H4 (cell line): ENCODE data around the gene PIBF1. TPM values are rescaled to one million over a fixed set of nuclear protein-coding genes. Genes with fewer than 3 reads are reported as not detected.
"Not testable (repeated sequence)": the region's sequence is repeated elsewhere in the genome, so short reads cannot be mapped to it uniquely, and the experiment has no call there.

ENCODE experiments used
- DNase-seq: peaks from one replicate; pipeline ENCODE4 v3.0.0-alpha.2; 2015; ENCODE audit warnings: low spot score
- total RNA-seq: library from RNA; depleted of rRNA; stranded (reverse); fragments of >200 nt; shearing (Covaris generic); gene quantifications from 2 replicates; pipeline ENCODE4 v1.2.3, GENCODE V29; 2014

The PIBF1 gene
- total RNA-seq, 1 experiment from 2014 or later, result 5.3 TPM

DNA sequence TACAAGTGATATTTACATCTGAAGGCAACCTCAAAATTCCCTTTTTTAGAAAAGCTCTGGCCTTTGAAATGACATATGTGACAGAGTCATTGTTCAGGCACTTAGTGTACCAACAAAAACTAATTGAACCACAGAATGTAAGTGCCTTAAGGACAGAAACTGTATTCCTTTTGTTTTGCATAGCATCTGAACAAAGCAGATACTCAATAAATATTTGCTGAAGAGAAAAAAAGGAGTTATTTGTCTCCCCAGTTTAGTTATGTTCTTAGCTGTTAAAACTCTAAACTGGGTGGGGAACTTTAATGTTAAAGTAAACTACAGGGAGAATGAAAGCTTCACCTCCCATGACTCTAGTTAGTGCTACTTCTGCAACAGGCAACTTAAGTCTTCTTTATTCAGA lies 220.0 kb downstream of the PIBF1 start:
- DNase-seq, result no peak

DNA sequence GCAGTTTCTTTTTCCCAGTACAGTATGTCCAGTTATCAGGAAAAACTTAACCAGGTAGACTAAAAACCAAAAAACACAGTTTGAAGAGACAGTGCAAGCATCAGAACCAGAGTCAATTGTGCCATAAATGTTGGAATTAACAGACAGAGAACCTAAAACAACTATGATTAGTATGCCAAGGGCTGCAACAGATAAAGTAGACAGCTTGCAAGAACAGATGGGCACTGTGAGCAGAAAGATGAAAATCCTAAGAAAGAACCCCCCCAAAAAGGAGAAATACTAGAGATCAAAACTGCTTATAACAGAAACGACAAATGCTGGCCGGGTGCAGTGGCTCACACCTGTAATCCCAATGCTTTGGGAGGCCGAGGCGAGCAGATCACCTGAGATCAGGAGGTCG lies 229.8 kb downstream of the PIBF1 start:
- no peak for DNase-seq

DNA sequence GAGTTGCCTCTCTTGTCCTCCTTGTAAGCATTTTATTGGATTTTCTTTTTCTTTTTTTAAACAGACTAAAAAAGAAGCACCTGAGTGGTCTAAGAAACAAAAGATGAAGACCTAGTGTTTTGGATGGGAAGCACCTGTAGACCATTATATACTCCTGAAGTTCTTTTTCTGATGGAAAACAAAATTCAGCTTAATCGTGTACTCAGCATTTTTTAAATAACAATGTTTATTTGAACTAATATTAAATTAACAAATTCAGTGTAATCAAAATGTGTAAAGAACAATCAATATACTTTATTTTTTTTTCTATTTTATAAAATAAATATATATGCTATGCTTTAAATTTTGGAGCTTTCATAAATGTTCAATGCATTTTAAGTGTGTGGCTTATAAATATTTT lies 233.9 kb downstream of the PIBF1 start:
- no peak for DNase-seq

DNA sequence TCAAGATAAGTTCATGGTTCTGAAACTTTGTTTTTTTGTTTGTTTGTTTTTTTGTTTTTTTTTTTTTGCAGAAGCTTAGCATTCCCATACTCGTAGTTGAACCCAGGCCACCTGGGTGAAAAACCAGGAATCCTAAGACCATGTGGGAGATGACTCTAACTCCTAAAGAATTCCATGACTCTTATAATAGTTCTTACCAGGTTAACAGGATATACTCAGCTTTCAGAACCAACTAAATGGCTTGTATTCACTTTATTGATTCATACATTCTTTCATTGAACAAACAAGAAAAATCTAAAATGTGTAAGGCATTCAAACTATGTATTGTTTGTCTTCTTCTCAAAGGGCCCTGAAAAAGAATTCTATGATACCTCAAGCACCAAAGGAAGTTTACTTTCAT lies 236.4 kb downstream of the PIBF1 start:
- DNase-seq, result no peak

DNA sequence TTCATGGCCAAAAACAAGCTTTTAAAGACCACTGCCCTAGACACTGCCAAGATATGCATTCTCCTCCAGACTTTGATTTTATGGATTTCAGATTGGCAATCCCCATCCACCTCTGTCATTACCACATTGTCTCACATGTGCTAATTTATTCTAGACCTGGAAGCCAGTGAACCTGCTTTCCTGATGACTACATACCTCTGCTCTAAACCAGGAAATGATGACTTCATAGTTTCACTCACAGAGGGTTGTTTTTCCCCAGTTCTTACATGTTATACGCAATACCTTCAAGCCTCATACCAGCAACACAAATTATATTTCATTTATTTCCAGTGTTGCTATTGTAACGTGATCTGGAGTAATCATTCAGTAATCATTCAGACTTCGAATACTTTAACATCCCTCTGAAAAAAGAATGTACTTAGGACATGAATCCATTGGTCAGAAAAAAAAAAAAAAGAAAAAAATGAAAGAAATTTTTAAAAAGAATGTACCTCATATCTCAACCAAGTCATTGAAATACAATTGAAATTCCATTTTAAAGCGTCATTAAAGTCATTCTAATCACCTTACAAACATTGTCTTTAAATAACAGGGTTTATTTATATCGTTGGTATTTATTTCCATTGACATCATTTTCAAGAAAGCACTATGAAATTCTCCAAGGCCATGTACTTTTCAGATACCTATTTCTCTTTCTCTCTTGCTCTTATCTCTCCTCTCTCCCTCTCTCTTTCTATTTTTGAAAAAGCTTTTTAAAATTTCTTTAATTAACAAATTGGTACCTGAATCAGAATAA lies 243.5 kb downstream of the PIBF1 start:
- DNase-seq, result no peak

DNA sequence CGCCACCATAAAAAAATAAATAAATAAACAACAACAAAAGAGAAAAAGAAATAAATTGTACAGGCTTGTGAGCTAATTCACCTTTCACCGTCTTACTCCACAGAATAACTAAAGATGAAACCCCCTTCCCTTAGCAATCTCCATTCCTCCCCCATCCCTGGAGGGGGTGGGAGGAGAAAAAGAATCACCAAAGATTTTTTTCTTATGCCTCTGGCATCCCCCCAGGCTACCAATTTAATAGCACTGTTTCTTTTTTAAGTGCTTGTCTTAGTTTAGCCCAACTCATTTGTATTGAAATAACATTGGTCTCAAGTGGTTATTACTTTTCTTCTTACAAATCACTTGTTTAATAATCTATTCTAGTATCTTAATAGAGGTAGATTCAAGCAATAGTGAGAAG lies 253.0 kb downstream of the PIBF1 start:
- no peak for DNase-seq

DNA sequence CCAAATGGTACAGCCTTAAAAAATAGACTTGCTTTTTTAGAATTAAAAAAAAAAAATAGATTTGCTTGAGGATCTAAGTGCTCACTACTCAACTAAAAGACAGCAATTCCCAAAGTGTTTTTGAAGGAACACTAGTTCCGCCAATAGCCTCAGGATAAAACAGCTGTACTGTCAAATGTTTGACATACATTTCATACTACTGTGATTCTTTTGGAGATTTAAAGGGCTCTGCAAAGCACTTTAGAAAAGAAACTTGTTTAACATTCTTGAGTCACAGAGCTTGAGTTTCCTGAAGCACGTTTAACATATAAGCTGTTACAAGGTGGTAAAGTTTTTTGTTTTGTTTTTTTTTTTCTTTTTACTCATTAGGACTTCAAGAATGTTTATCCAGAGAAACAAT lies 253.7 kb downstream of the PIBF1 start:
- no peak for DNase-seq

DNA sequence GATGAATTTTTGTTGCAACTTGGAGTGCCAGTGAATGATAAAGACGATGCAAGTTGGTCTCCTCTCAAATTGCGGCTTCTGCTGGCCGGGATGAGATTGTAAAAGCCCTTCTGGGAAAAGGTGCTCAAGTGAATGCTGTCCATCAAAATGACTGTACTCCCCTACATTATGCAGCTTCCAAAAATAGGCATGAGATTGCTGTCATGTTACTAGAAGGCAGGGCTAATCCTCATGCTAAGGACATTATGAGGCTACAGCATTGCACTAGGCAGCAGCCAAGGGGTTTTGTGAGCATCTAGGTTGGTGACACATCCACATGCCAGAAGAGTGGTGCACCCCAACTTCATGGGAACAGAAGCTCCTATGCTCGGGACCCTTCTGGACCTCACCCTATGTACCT lies 254.6 kb downstream of the PIBF1 start:
- DNase-seq, result no peak

DNA sequence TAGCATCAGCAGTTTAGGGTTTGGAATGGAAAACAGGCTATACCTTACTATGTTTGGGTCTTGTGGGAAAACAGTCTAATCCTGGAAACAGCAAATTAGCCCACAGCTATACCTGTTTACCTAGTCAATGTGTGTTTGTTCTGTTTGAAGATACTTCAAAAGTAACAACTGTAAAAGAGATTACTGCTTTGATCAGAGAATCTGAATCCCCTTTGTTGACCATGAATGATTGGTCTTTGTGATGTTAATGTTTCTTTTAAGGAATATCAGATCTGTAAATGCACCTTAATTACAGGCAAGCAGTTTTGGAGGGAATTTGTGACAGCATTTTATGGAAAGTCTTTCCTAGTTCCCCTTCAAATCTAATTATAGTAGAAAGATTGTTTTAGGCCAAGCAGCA lies 256.1 kb downstream of the PIBF1 start:
- DNase-seq, result no peak

DNA sequence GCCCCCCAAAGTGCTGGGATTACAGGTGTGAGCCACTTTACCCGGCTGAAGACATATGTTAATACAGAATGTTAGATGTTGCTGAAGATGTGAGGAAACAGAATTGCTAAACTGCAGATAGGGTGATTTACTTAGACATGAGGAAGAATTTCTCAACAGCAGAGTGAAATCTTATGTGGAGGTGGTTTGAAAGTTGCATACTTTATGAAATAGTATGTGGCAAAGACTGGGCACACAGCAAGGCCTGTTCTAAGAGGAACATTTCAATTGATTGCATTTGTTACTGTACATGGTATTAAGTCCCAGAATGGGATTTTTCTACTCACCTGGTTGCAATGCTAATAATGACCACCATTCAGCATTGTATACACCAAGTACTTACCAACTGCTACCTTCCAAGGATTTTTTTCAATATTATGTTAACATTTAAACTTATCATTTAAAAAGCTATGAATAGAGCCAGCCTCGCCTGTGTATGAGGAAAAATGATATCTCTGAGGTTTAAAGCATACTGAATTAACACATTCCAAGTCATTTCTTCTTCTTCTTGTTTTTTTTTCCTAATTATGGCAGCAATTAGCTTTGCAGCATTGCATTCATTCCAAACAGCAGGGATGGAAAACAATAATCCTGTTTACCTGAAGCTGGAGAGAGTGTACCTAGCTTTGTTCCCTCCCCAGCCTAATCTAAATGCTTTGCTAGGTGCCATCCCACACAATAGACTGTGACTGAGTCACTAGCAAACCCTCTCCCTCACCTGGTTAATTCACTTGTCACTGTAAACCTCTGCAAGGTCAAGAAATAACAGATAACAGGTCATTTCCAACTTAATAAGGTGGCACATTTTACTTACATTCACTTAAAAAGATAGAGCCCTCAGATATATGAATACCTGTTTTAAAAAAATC lies 257.5 kb downstream of the PIBF1 start:
- DNase-seq, result no peak

DNA sequence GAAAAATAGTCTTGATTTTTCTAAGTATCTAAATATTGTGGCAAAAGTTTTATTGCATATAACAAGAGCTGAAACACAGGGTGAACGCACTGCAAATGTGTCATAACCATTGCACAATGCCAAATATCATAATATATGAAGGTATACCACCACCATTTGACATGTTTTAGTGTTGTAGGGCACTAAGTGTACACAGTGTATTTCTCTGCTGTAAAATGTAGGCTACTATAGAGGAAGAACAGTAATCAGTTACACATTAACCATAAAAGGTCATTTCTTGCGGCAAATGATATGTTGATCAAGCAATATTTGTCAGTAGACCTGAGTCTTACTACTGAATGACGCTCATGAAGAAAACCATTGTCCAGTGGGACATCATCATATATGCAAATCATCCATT lies 258.6 kb downstream of the PIBF1 start:
- no peak for DNase-seq

DNA sequence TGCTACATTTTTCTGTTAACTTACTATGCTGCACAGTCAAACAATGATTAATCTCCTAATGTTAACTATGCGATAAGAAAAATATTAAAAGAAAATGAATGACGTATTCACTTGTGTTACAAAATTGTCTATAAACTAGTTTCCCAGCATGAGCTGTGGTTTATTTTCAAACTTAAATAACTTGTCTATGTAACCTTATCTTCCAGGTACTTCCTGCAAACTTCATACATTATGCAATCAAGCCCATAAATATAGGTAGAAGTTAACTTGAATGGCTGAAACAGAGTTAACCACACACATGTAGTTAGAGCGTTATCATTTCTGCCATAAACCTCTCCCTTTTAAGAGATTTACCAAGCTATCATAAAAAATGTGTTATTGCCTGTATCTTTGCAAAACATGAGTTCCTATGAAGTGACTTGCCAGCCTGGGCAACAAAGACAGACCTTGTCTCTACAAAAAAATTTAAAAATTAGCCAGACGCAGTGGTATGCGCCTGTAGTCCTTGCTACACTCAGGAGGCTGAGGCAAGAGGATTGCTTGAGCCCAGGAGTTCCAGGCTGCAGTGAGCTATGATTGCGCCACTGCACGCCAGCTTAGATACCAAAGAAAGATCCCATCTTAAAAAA lies 259.1 kb downstream of the PIBF1 start:
- DNase-seq, result no peak

DNA sequence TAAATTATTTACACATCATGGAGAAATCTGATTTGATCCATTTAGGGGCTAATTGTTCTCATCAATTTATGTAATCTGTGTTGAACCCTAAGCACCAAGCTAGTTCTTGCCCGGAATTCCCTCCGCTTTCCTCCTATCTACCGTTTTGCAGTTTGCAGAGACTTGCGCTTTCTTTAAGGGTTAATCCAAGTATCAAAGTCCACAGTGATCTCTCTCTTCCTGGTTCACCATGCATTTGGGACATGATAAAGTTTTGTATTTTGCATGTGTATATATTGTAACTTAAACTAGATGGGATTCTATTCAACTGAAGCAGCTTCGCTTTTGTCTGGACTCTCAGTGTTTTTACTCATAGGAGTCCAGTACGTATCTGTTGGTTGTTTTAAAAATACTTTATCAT lies 263.1 kb downstream of the PIBF1 start:
- no peak for DNase-seq

DNA sequence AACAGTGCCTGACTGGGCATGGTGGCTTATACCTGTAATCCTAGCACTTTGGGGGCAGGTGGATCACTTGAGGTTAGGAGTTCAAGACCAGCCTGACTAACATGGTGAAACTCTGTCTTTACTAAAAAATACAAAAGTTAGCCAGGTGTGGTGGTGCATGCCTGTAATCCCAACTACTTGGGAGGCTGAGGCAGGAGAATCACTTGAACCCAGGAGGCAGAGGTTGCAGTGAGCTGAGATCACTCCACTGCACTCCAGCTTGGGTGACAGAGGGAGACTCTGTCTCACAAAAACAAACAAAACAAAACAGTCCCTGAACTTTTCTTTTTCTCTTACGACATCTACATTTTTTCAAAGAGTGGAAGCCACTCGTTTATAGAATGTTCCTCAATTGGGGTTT lies 266.7 kb downstream of the PIBF1 start:
- not testable (repeated sequence) for DNase-seq

DNA sequence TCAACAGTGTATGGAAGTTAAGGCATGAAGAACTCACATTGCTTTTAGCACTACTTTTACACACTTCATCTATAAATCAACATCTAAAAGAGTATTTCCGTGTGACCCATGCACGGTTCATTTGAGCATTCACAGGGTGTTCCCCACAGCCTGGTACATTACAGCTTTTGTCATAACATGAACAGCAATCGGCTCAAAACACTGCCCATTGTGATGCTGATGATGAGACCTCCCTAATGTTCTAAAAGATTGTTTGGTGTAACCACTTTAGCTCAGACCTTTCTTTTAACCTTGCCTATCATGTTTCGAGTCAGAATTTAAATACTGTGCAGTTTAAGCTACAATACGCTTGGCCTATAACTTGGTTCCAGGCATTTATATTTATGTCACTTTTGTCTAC lies 272.8 kb downstream of the PIBF1 start:
- DNase-seq, result no peak

DNA sequence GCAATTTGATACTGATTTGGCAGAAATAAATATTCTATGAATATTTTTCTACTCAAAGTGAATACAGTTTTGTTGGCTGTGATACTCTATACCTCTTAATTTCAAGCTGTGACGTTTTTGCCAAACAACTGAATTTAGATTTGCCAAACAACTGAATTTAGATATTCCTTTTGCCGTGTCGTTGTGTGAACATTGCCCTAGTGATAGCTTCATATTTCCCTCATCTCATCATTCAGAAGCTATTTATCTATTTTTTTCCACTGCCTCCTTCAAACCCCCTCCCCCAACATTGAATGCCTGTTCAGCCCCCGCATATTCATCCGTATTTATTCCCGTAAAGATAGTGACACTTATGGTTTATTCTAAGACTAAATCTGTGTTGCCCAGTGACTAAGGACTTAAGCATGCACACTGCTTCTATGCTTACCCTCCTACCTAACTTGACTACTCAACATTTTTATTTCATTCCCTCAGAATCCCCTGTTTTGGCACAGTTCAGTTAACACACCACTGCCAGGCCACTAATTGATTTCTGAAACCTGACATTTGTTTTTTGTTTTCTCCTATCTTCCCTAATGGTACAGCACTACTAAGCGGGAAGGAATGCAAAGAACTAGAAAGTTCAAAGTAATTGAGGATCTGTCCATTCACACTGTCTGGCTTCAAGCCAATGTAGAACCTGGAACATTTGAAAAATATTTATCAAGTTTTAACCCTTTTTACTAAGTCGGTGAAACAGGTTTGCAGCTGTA lies 274.1 kb downstream of the PIBF1 start:
- DNase-seq, result peak; percentile 68

DNA sequence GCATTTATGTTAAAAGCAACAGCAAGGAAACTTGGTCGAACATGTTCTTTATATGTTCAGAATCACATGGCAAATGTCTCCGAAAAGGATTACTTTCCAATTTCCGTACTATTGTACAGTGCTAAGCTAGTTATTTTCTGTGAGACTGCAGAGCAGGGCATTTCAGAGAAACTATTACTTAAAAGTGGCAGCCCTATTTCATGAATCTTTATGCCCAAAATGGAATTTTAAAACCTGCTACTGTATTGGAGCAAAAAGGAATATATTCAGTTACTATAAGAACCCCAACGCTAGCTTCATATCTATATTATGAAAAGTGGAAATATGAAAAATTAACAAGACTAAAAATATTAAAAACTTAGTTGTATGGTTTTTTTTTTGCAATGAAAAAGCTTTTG lies 274.6 kb downstream of the PIBF1 start:
- DNase-seq, result no peak

DNA sequence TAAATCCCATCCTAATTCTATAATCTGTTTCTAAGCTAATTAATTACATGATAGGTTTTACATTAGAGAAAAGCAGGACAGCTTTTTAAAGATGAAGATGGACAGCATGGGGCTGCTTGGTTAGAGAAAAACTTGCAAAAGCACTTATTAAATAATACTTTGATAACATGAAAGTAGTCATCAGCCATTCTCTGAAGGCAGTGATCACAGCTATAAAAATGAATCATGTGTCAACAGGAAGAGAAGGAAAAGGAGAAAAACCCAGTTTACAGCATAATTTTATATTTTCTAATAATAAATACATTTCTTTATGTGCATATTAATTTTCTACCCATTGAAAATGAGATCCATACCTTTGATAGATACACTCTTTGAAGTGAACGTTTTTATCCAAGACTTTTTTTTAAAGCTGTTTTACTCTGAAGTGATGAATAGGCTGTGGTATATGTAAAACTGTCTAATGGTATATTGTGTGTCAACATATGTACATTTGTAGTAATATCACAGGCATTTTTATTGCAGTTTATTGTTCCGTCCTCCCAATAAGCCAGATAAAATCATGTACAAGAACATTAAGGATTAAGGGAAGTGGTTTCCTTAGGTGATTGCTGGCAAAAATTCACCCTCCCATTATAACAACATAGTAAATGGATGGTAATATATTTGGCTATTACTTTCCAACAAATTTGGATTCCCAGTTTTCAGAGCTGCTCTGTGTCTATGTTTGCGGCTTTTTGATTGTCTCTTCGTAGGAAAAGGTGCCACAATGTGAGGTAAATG lies 275.5 kb downstream of the PIBF1 start:
- DNase-seq, result no peak

DNA sequence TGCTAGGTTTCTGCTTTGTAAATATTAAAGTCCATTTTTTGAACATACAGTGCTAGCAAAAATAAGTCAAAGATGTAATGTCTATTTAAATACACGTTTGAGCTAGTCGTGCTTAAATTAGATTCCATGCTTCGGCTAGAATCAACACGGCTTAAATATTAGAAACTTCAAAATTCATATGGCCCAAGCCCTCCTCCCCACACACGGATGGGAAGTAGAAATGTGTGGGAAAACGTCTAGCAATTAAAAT lies 276.1 kb downstream of the PIBF1 start:
- DNase-seq, result no peak

DNA sequence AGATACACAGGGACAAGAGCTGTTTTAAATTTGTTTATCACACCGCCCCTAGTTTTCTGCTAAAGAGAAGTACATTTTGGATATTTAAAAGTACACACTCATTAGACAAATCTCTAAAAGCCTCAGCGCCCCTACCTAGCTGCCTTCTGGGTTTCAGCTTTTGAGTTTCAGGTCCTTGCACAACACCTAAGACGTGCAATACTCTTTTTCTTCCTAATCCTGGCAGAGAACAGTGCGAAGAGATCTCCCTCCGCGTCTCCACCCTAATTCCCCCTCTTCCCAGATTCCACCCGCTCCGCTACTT lies 276.5 kb downstream of the PIBF1 start:
- DNase-seq, result no peak

DNA sequence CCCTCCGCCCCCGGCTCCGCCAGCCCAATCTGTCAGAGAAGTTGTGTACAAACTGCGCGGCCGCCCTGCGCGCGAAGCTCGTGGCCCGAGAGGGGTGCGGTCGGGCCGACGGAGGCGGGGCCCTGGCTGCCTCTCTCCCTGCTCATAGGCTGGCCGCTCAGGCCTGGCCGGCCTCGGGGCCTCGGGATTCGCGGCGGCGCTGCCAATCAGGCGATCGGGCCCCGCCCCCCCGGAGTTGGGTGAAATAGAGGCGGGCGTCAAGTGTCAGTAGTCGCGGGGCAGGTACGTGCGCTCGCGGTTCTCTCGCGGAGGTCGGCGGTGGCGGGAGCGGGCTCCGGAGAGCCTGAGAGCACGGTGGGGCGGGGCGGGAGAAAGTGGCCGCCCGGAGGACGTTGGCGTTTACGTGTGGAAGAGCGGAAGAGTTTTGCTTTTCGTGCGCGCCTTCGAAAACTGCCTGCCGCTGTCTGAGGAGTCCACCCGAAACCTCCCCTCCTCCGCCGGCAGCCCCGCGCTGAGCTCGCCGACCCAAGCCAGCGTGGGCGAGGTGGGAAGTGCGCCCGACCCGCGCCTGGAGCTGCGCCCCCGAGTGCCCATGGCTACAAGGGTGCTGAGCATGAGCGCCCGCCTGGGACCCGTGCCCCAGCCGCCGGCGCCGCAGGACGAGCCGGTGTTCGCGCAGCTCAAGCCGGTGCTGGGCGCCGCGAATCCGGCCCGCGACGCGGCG lies 277.0 kb downstream of the PIBF1 start, which contains the start of gene KLF5:
TSS of gene KLF5 (plus strand) at position 270 of the 724 bp plus-strand sequence. CDS start at position 593, 323 bp downstream.
- DNase-seq, result peak; percentile 88
